ENCODE measurements around the gene CEP131. TPM values are rescaled to one million over a fixed set of nuclear protein-coding genes. Genes with fewer than 3 reads are reported as not detected.

The CEP131 gene
- total RNA-seq, 2 donors from 2014 or later, result 9.9 to 22.7 TPM

- Histone ChIP-seq H3K27me3 (no peaks in the 10 kb centered on the region), H3K27ac (peak overlapping the region; percentile 82 to 92 (median 86)), H3K4me1 (peaks cover 65% of the 10 kb centered on the region), H3K4me3 (no peak overlapping the region), H3K36me3 (replicated peaks in 1 of 2; ENCODE audit: insufficient read depth in 1 of 2, low read depth in 2 of 2) (no peaks in the 10 kb centered on the region), H3K9me3 (no peaks in the 10 kb centered on the region)
- TF ChIP-seq POLR2A (IDR thresholded peaks at IDR 0.05), result no peak
- TF ChIP-seq, protein P1, sequence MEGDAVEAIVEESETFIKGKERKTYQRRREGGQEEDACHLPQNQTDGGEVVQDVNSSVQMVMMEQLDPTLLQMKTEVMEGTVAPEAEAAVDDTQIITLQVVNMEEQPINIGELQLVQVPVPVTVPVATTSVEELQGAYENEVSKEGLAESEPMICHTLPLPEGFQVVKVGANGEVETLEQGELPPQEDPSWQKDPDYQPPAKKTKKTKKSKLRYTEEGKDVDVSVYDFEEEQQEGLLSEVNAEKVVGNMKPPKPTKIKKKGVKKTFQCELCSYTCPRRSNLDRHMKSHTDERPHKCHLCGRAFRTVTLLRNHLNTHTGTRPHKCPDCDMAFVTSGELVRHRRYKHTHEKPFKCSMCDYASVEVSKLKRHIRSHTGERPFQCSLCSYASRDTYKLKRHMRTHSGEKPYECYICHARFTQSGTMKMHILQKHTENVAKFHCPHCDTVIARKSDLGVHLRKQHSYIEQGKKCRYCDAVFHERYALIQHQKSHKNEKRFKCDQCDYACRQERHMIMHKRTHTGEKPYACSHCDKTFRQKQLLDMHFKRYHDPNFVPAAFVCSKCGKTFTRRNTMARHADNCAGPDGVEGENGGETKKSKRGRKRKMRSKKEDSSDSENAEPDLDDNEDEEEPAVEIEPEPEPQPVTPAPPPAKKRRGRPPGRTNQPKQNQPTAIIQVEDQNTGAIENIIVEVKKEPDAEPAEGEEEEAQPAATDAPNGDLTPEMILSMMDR (IDR thresholded peaks at IDR 0.05), result no peak
- WGBS, 2 donors, result 68 to 76% methylated on average over 7 to 15 of the region's 16 CpGs
- DNase-seq (no peak), ATAC-seq (no peak)
- intact Hi-C loops (cut with DNase I), result no loop called here
Measured at GRCh38 chr17:81161972-81162371, 60.8 kb downstream of the CEP131 start.

GRCh38 chr17:81161536-81161935 is 61.2 kb downstream of the CEP131 start:
- H3K4me1 ChIP-seq, result peaks cover 61% of the 10 kb centered on the region
- no peaks in the 10 kb centered on the region for H3K9me3 ChIP-seq
- WGBS, 2 donors, result 92 to 100% methylated on average over 5 to 15 of the region's 15 CpGs
- intact Hi-C loops (cut with DNase I), result no loop called here
- no peaks in the 10 kb centered on the region for H3K27me3 ChIP-seq
- TF ChIP-seq, protein P1 (IDR thresholded peaks at IDR 0.05), result no peak
- TF ChIP-seq POLR2A (IDR thresholded peaks at IDR 0.05), result no peak
- no peak for ATAC-seq
- no peak for DNase-seq
- H3K4me3 ChIP-seq, result no peak overlapping the region
- peak overlapping the region in 3 of 4 donors; percentile 3 to 92 (median 82) for H3K27ac ChIP-seq
- H3K36me3 ChIP-seq (replicated peaks in 1 of 2; ENCODE audit: insufficient read depth in 1 of 2, low read depth in 2 of 2), result no peaks in the 10 kb centered on the region

- Histone ChIP-seq H3K4me1 (peaks cover 60% of the 10 kb centered on the region), H3K36me3 (replicated peaks in 1 of 2; ENCODE audit: insufficient read depth in 1 of 2, low read depth in 2 of 2) (no peaks in the 10 kb centered on the region), H3K27ac (peak overlapping the region in 2 of 4 donors; percentile 38 to 82), H3K4me3 (no peak overlapping the region), H3K27me3 (no peaks in the 10 kb centered on the region), H3K9me3 (no peaks in the 10 kb centered on the region)
- DNase-seq (peak; percentile 38 to 62 (median 51)), ATAC-seq (no peak)
- intact Hi-C loops (cut with DNase I), result no loop called here
- TF ChIP-seq, protein P1 (IDR thresholded peaks at IDR 0.05), result no peak
- no peak for TF ChIP-seq POLR2A (IDR thresholded peaks at IDR 0.05)
- 69 to 78% methylated on average over 4 to 29 of the region's 32 CpGs for WGBS, 2 donors
Measured at GRCh38 chr17:81160747-81161453, 61.9 kb downstream of the CEP131 start.

DNA sequence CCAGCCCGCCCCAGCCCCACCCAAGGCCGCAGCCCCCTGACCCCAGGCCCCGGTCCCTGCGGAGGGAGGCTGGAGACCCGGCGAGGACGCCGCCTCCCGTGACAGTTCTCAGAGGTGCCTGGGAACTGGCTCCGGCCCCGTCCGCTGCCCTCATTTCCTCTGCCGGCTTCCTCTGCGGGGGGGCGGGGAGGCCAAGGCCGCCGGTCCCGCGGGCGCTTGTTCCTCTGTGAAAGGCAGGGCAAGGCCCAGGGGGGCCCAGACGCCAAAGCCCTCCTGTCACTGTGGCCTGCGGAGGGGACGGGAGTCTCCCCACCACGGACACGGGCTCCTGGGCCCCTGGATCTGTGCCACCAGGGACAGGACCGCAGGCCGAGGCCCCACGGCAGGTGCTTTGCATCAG is 62.5 kb downstream of the CEP131 start:
- Histone ChIP-seq H3K4me1 (peaks cover 56% of the 10 kb centered on the region), H3K4me3 (no peak overlapping the region), H3K27me3 (no peaks in the 10 kb centered on the region), H3K36me3 (replicated peaks in 1 of 2; ENCODE audit: insufficient read depth in 1 of 2, low read depth in 2 of 2) (no peaks in the 10 kb centered on the region), H3K9me3 (no peaks in the 10 kb centered on the region), H3K27ac (peak overlapping the region in 2 of 4 donors; percentile 31 to 82)
- 6 to 50% methylated on average over 2 to 26 of the region's 28 CpGs for WGBS, 2 donors
- TF ChIP-seq, protein P1 (IDR thresholded peaks at IDR 0.05), result no peak
- intact Hi-C loops (cut with DNase I), result no loop called here
- ATAC-seq, result no peak
- peak; percentile 60 to 74 (median 67) for DNase-seq

Measured in body of pancreas (tissue), 4 donors.